Effector memory CD4-positive, alpha-beta T cell (primary cell): ENCODE data around the gene KIR2DL1.
"Not testable (repeated sequence)": the region's sequence is repeated elsewhere in the genome, so short reads cannot be mapped to it uniquely, and the experiment has no call there.

Experiments used
- DNase-seq, 3 donors: peaks; one replicate each; pipeline ENCODE4 v3.0.0-alpha.2; 2020
- H3K27ac ChIP-seq: 2 replicates; pipeline ENCODE4 v1.7.0; 2013; ENCODE audit warnings: mild to moderate bottlenecking, low read length, moderate library complexity; ENCODE audit not compliant: insufficient read depth, poor library complexity, severe bottlenecking
- H3K27me3 ChIP-seq: replicated peaks from 2 replicates; pipeline ENCODE4 v1.7.0; 2013; ENCODE audit warnings: mild to moderate bottlenecking, low read length; ENCODE audit not compliant: insufficient read depth, control insufficient read depth, poor library complexity, severe bottlenecking
- H3K36me3 ChIP-seq: 2 replicates; pipeline ENCODE4 v1.7.0; 2013; ENCODE audit warnings: mild to moderate bottlenecking, low read length, moderate library complexity; ENCODE audit not compliant: control insufficient read depth, insufficient read depth
- H3K4me1 ChIP-seq: 2 replicates; pipeline ENCODE4 v1.7.0; 2013; ENCODE audit warnings: low read length, mild to moderate bottlenecking; ENCODE audit not compliant: control insufficient read depth, insufficient read depth, poor library complexity, severe bottlenecking
- H3K4me3 ChIP-seq: 2 replicates; pipeline ENCODE4 v1.7.0; 2013; ENCODE audit warnings: low read length, low read depth, mild to moderate bottlenecking; ENCODE audit not compliant: insufficient read depth, poor library complexity, severe bottlenecking
- H3K9me3 ChIP-seq: 2 replicates; pipeline ENCODE4 v1.7.0; 2013; ENCODE audit warnings: mild to moderate bottlenecking, low read length, moderate library complexity; ENCODE audit not compliant: control insufficient read depth

Gene KIR2DL1

GRCh38 chr19:54739587-54740497 lies 29.8 kb upstream of the KIR2DL1 start:
- DNase-seq = no peak
- H3K4me3 ChIP-seq = no peak overlapping the region
- no peak overlapping the region for H3K27ac ChIP-seq
- no peaks in the 10 kb centered on the region for H3K27me3 ChIP-seq
- H3K4me1 ChIP-seq = no peaks in the 10 kb centered on the region
- no peaks in the 10 kb centered on the region for H3K9me3 ChIP-seq
- no peaks in the 10 kb centered on the region for H3K36me3 ChIP-seq

GRCh38 chr19:54741950-54742349 lies 27.6 kb upstream of the KIR2DL1 start:
- H3K9me3 ChIP-seq = not testable (repeated sequence)

DNA sequence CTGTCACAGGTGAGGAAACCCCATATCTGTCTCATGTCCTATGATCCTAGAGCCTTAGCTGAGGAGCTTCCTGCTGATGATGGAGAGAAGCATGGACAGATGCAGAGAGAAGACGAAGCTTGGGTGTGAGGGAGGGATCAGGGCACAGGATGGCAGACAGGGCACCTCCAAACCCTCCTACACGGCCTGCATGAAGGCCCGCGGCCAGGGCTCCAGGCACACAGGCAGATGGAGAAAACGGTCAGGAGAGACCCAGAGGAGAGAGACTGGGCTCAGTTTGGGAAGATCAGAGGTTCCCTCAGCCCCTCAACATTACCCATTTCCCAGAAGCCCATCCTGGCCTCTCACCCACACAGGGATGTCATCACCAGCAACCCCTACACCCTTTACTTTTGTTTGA lies 25.5 kb upstream of the KIR2DL1 start:
- H3K27ac ChIP-seq, H3K9me3 ChIP-seq, DNase-seq, H3K36me3 ChIP-seq, H3K27me3 ChIP-seq, H3K4me3 ChIP-seq, H3K4me1 ChIP-seq: not testable (repeated sequence)

More at GRCh38 chr19:54741950-54742349, 27.6 kb upstream of the KIR2DL1 start:
- not testable (repeated sequence) for H3K4me3 ChIP-seq, DNase-seq, H3K36me3 ChIP-seq, H3K27me3 ChIP-seq, H3K27ac ChIP-seq, H3K4me1 ChIP-seq

DNA sequence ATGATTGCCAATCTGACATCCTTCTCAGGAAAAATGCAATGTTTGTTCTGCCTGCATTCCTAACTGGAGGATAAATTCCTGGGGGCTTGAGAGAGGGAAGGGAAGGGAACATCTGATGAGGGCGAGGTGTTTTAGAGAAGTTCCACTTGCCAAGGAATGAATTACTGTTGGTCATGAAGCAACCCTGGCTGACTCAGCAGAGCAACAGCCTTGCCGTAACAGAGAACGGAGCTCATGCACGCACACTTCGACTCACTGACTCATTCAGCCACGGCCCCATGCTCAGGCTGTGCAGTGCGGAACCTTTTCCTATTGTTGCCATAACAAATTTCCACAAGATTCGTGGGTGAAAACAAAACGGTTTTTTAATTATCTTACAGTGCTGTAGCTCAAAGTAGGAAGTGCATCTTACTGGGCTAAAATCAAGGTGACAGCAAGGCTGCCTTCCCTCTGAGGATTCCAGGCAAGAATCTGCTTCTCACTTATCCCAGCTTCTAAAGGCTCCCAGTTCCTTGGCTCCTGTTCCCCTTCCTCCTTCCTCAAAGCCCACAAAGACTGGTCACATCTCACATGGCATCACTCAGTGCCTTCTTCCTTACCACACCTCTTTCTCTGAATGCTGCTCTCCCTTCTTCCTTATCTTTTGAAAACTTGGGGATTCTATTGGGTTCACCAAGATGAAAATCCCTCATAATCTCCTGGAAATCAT lies 21.8 kb upstream of the KIR2DL1 start:
- not testable (repeated sequence) for H3K27ac ChIP-seq, H3K36me3 ChIP-seq, DNase-seq

GRCh38 chr19:54750276-54750675 lies 19.3 kb upstream of the KIR2DL1 start:
- not testable (repeated sequence) for DNase-seq, H3K36me3 ChIP-seq, H3K9me3 ChIP-seq, H3K4me1 ChIP-seq, H3K4me3 ChIP-seq, H3K27ac ChIP-seq, H3K27me3 ChIP-seq

More for the DNA sequence above, 21.8 kb upstream of the KIR2DL1 start:
- not testable (repeated sequence) for H3K4me1 ChIP-seq, H3K27me3 ChIP-seq, H3K4me3 ChIP-seq, H3K9me3 ChIP-seq

GRCh38 chr19:54756204-54757110 lies 13.1 kb upstream of the KIR2DL1 start:
- not testable (repeated sequence) for H3K9me3 ChIP-seq, H3K27me3 ChIP-seq, H3K36me3 ChIP-seq, H3K4me3 ChIP-seq, DNase-seq, H3K27ac ChIP-seq, H3K4me1 ChIP-seq

DNA sequence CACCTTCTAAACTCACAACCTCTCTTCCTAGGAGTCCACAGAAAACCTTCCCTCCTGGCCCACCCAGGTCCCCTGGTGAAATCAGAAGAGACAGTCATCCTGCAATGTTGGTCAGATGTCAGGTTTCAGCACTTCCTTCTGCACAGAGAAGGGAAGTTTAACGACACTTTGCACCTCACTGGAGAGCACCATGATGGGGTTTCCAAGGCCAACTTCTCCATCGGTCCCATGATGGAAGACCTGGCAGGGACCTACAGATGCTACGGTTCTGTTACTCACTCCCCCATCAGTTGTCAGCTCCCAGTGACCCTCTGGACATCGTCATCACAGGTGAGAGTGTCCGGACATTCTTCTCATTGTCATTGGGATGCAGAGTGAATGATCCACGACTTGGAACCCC lies 11.0 kb upstream of the KIR2DL1 start:
- not testable (repeated sequence) for DNase-seq, H3K27ac ChIP-seq, H3K36me3 ChIP-seq, H3K4me3 ChIP-seq, H3K4me1 ChIP-seq, H3K27me3 ChIP-seq, H3K9me3 ChIP-seq

GRCh38 chr19:54764219-54764618 lies 5.4 kb upstream of the KIR2DL1 start:
- not testable (repeated sequence) for H3K9me3 ChIP-seq, H3K27me3 ChIP-seq, H3K4me3 ChIP-seq, DNase-seq, H3K27ac ChIP-seq, H3K4me1 ChIP-seq, H3K36me3 ChIP-seq

- H3K4me3 ChIP-seq, H3K36me3 ChIP-seq, H3K4me1 ChIP-seq, H3K9me3 ChIP-seq, H3K27ac ChIP-seq, DNase-seq, H3K27me3 ChIP-seq: not testable (repeated sequence)
Observed at GRCh38 chr19:54766464-54766863, 3.1 kb upstream of the KIR2DL1 start.
